GM10266 (cell line): ENCODE data around the gene PRRT2.
A peak's percentile ranks its signal among the peaks of the same experiment; 100 is the strongest.
"Not testable (repeated sequence)": the region's sequence is repeated elsewhere in the genome, so short reads cannot be mapped to it uniquely, and the experiment has no call there.

Experiments
- DNase-seq: peaks from one replicate; pipeline ENCODE4 v3.0.0; 2012; ENCODE audit errors: extremely low spot score
- CTCF ChIP-seq: IDR thresholded peaks from 2 replicates; pipeline ENCODE4 v1.5.1; 2012; ENCODE audit warnings: mild to moderate bottlenecking, low read depth; ENCODE audit not compliant: control insufficient read depth, insufficient read depth; ENCODE audit errors: missing control alignments

Gene PRRT2

GRCh38 chr16:29824589-29825144 is 12.7 kb downstream of the PRRT2 start:
- TF ChIP-seq CTCF: no peak
- DNase-seq: no peak

DNA sequence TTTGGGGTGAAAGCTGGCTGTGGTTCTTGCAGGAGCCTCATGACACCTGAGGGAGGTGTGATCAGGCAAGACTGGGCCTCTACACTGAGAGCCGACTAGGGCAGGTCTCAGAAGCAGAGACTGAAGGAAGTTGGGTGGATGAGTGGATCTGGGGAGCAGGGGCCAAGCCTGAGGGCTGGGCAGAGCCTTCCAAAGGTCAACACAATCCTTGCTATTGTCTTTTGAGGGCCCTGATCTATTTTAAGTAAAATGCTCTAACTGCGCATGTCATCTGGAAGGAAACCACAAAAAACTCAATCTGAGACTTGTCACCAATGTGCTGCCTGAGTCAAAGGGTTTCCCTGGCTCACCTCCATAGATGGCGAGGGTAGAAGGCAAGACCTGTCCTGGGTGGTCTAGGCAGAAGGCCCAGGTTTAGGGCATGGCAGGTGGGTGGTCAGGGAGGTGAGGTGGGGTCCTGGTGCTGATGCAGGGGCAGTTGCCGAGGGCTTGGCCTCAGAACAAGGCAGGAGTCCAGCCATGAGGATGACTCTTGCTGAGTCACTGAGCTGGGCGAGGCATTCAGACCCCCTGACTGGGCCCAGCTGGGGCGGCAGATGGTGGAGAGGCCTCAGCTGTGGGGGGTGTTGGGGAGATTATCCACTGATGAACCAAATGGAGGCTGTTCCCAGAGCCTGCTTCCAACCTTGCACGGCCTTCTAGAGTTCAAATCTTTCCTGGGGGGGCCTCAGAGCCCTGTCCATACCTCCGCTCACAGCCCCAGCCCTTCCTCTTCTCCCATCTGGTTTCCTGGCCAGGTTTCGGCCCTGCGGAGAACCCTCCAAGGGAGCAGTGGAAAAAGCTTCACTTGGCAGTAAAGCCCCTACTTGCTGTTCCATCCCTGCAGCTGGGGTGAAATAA is 13.4 kb downstream of the PRRT2 start:
- no peak for TF ChIP-seq CTCF
- peak; percentile 72 for DNase-seq

DNA sequence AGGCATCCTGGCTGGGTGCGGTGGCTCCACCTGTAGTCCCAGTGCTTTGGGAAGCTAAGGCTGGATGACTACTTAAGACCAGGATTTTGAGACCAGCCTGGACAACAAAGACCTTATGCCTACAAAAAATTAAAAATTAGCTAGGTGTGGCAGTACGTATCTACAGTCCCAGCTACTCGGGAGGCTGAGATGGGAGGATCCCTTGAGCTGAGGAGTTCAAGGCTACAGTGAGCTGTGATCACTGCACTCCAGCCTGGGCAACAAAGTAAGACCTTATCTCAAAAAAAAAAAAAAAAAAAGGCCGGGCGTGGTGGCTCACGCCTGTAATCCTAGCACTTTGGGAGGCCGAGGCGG is 14.3 kb downstream of the PRRT2 start:
- no peak for DNase-seq
- no peak for TF ChIP-seq CTCF

DNA sequence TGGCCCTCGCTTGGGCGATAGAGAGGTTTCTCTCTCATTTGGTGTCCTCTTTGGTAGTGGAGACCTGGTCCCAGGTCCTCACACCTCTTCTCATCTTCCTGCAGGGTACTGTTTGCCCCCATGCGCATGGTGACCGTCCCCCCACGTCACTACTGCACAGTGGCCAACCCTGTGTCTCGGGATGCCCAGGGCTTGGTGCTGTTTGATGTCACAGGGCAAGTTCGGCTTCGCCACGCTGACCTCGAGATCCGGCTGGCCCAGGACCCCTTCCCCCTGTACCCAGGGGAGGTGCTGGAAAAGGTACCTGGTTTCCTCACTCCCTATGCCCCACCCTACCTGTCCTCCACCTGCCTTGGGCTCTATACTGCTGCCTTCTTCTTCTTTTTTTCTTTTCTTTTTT is 18.8 kb downstream of the PRRT2 start:
- no peak for TF ChIP-seq CTCF
- DNase-seq: no peak

DNA sequence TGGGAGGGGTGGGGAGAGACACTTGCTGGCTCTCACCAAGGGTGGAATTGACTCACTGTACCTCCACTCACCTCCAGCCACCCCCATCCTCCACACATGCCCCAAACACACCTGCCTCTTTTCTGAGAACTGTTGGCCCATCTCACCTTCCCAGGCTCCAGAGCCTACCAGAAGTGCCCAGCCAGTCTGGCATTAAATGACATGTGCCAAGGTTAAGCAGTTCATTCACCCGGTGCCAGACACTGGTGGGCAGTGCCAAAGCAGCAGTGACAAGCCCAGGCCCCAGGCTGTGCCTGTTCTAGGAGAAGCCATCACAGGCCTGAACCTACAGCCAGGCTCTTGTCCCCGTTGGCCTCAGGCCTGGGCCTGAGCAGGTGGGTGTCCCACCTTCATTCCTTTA is 19.5 kb downstream of the PRRT2 start:
- TF ChIP-seq CTCF: no peak
- DNase-seq: no peak

DNA sequence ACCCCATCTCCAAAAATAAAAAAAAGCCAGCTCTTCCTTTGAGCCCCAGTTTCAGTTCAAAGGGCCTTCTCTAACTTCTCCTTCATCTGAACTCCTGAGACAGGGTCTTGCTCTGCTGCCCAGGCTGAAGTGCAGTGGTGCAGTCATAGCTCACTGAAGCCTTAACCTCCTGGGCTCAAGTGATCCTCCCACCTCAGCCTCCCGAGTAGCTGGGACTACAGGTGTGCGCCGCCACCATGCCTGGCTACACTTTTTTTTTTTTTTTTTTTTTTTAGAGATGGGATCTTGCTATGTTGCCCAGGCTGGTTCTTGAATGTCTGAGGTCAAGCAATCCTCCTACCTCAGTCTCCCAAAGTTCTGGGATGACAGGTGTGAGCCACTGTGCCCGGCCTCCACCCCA is 21.2 kb downstream of the PRRT2 start:
- DNase-seq: not testable (repeated sequence)

- no peak for TF ChIP-seq CTCF
- DNase-seq: no peak
These were observed 22.1 kb downstream of the PRRT2 start for GRCh38 chr16:29834079-29834478.
